ENCODE results near the gene BEST1. TPM values are rescaled to one million over a fixed set of nuclear protein-coding genes. Genes with fewer than 3 reads are reported as not detected.

Gene BEST1
- total and polyA plus RNA-seq, 2 of the 13 experiments (the other 11 are each of a cell fraction or from before 2014, with no cell fraction given) = 0.09 to 0.65 TPM

DNA sequence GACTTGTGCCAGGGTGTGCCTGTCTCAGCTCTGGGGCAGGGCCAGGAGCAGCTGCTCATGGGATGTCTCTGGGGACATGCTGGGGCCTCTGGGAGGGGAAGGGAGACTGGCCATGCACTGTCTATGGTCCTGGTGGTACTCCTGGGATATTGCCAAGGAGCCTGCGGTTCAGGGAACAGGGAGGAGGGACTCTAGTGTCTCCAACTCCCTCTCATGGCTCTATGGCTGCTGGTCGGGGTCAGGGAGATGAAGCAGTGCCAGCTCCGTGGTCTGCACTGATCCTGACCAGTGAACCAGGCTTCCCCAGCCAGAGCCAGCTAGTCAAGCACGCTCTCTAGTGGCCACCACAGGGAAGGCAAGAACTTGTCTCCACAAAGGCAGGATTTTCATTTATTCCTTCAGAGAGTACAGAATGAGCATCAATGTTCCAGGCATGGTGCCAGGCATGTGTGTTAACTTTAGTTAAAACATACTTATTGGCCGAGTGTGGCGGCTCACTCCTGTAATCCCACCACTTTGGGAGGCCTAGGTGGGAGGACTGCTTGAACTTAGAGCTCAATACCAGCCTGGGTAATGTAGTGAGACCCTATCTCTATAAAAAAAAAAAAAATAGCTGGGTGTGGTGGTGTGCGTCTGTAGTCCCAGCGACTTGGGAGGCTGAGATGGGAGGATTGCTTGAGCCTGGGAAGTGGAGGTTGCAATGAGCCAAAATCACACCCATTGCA lies 2.5 kb upstream of the BEST1 start (continued):
- TF ChIP-seq ARID2 (CRISPR knock-in tag; IDR thresholded peaks at IDR 0.05; ENCODE audit: borderline replicate concordance) = no peak
- no peak for TF ChIP-seq JUND (CRISPR knock-in tag; IDR thresholded peaks at IDR 0.05)
- 0 out of 2 replicates have a peak, but pooled peaks have one; percentile 18 for TF ChIP-seq HDAC1 (CRISPR knock-in tag; IDR thresholded peaks at IDR 0.05)
- no peak for TF ChIP-seq EP300 (IDR thresholded peaks at IDR 0.05; ENCODE audit: low read depth in 2 of 2, low read length in 2 of 2)
- no peak for TF ChIP-seq EP300 (CRISPR knock-in tag; IDR thresholded peaks at IDR 0.05; ENCODE audit: borderline replicate concordance)
- no peak for TF ChIP-seq PLRG1 (conservative IDR thresholded peaks at IDR 0.05)
- no peak for TF ChIP-seq KLF12 (CRISPR knock-in tag; IDR thresholded peaks at IDR 0.05; ENCODE audit: borderline replicate concordance)
- TF ChIP-seq HES4 (CRISPR knock-in tag; IDR thresholded peaks at IDR 0.05; ENCODE audit: borderline replicate concordance) = no peak
- no peak for TF ChIP-seq ZNF567 (CRISPR knock-in tag; IDR thresholded peaks at IDR 0.05; ENCODE audit: borderline replicate concordance)
- no peak for TF ChIP-seq TCF7 (IDR thresholded peaks at IDR 0.05; ENCODE audit: low read depth)
- no peak for TF ChIP-seq ZFP37 (CRISPR knock-in tag; IDR thresholded peaks at IDR 0.05; ENCODE audit: borderline replicate concordance)
- TF ChIP-seq KLF11 (CRISPR knock-in tag; IDR thresholded peaks at IDR 0.05) = no peak
- no peak for TF ChIP-seq IKZF4 (CRISPR knock-in tag; IDR thresholded peaks at IDR 0.05; ENCODE audit: borderline replicate concordance, low read depth, not compliant biosample characterization)
- TF ChIP-seq GPN1 (CRISPR knock-in tag; IDR thresholded peaks at IDR 0.05; ENCODE audit: borderline replicate concordance) = no peak
- no peak for TF ChIP-seq ZBTB3 (CRISPR knock-in tag; IDR thresholded peaks at IDR 0.05; ENCODE audit: borderline replicate concordance, low read depth)
- TF ChIP-seq, protein P1, sequence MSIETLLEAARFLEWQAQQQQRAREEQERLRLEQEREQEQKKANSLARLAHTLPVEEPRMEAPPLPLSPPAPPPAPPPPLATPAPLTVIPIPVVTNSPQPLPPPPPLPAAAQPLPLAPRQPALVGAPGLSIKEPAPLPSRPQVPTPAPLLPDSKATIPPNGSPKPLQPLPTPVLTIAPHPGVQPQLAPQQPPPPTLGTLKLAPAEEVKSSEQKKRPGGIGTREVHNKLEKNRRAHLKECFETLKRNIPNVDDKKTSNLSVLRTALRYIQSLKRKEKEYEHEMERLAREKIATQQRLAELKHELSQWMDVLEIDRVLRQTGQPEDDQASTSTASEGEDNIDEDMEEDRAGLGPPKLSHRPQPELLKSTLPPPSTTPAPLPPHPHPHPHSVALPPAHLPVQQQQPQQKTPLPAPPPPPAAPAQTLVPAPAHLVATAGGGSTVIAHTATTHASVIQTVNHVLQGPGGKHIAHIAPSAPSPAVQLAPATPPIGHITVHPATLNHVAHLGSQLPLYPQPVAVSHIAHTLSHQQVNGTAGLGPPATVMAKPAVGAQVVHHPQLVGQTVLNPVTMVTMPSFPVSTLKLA (IDR thresholded peaks at IDR 0.05) = no peak
- no peak for TF ChIP-seq CBX1 (IDR thresholded peaks at IDR 0.05; ENCODE audit: low read depth)
- TF ChIP-seq ZMAT3 (CRISPR knock-in tag; conservative IDR thresholded peaks at IDR 0.05) = no peak
- TF ChIP-seq SP140L (CRISPR knock-in tag; IDR thresholded peaks at IDR 0.05; ENCODE audit: borderline replicate concordance) = no peak
- peak; percentile 40; the same call in 1 of the 2 replicates for TF ChIP-seq ZNF263 (CRISPR knock-in tag; IDR thresholded peaks at IDR 0.05)
- no peak for TF ChIP-seq SOX5 (CRISPR knock-in tag; IDR thresholded peaks at IDR 0.05; ENCODE audit: borderline replicate concordance)
- TF ChIP-seq, protein P2, sequence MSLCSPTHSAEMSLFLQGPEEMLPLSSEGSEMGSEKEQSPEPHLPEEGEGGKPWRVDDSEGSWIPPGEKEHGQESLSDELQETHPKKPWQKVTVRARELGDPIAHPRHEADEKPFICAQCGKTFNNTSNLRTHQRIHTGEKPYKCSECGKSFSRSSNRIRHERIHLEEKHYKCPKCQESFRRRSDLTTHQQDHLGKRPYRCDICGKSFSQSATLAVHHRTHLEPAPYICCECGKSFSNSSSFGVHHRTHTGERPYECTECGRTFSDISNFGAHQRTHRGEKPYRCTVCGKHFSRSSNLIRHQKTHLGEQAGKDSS (CRISPR knock-in tag; IDR thresholded peaks at IDR 0.05; ENCODE audit: borderline replicate concordance, low read depth) = peak; percentile 58; the same call in 1 of the 2 replicates
- TF ChIP-seq, protein P3, sequence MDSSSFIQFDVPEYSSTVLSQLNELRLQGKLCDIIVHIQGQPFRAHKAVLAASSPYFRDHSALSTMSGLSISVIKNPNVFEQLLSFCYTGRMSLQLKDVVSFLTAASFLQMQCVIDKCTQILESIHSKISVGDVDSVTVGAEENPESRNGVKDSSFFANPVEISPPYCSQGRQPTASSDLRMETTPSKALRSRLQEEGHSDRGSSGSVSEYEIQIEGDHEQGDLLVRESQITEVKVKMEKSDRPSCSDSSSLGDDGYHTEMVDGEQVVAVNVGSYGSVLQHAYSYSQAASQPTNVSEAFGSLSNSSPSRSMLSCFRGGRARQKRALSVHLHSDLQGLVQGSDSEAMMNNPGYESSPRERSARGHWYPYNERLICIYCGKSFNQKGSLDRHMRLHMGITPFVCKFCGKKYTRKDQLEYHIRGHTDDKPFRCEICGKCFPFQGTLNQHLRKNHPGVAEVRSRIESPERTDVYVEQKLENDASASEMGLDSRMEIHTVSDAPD (CRISPR knock-in tag; IDR thresholded peaks at IDR 0.05) = no peak
- TF ChIP-seq, protein P4, sequence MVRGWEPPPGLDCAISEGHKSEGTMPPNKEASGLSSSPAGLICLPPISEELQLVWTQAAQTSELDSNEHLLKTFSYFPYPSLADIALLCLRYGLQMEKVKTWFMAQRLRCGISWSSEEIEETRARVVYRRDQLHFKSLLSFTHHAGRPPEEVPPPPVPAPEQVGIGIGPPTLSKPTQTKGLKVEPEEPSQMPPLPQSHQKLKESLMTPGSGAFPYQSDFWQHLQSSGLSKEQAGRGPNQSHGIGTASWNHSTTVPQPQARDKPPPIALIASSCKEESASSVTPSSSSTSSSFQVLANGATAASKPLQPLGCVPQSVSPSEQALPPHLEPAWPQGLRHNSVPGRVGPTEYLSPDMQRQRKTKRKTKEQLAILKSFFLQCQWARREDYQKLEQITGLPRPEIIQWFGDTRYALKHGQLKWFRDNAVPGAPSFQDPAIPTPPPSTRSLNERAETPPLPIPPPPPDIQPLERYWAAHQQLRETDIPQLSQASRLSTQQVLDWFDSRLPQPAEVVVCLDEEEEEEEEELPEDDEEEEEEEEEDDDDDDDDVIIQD (CRISPR knock-in tag; IDR thresholded peaks at IDR 0.05; ENCODE audit: low read depth) = 0 out of 2 replicates have a peak, but pooled peaks have one; percentile 27
